GM13976 (cell line): Measurements from ENCODE around the gene MYO6.

Experiments used
- DNase-seq: peaks from one replicate; pipeline ENCODE4 v3.0.0; 2012; ENCODE audit warnings: low spot score
- CTCF ChIP-seq: IDR thresholded peaks from 2 replicates; pipeline ENCODE4 v1.5.1; 2012; ENCODE audit warnings: borderline replicate concordance, mild to moderate bottlenecking; ENCODE audit not compliant: insufficient read depth; ENCODE audit errors: extremely low read depth, missing control alignments, control extremely low read depth
- in situ Hi-C: fragments of 300-500 bp; cut with MboI; formaldehyde crosslinking; loops from one replicate; pipeline ENCODE4 v1.12.0; 2022; ENCODE audit warnings: low sequenced_read_pairs, mixed read lengths, inconsistent platforms; ENCODE audit not compliant: unreplicated experiment

Gene MYO6

GRCh38 chr6:75735491-75736186 is 13.4 kb upstream of the MYO6 start:
- no peak for TF ChIP-seq CTCF
- DNase-seq: peak; percentile 19
- in situ Hi-C loops: no loop called here

GRCh38 chr6:75743971-75744370 is 5.1 kb upstream of the MYO6 start:
- no peak for DNase-seq
- no peak for TF ChIP-seq CTCF
- in situ Hi-C loops: no loop called here

- no peak for DNase-seq
- in situ Hi-C loops: no loop called here
- no peak for TF ChIP-seq CTCF
Observed at GRCh38 chr6:75745404-75745803, 3.6 kb upstream of the MYO6 start.

GRCh38 chr6:75746221-75746620 is 2.8 kb upstream of the MYO6 start:
- DNase-seq: no peak
- no peak for TF ChIP-seq CTCF
- in situ Hi-C loops: no loop called here

- in situ Hi-C loops: no loop called here
- TF ChIP-seq CTCF: no peak
- no peak for DNase-seq
Observed at GRCh38 chr6:75747152-75747992, 1.7 kb upstream of the MYO6 start.

GRCh38 chr6:75748003-75748742 is 866 bp upstream of the MYO6 start:
- no peak for TF ChIP-seq CTCF
- in situ Hi-C loops: no loop called here
- no peak for DNase-seq
